GM23338 (cell line): ENCODE results near the gene CD86. TPM values are rescaled to one million over a fixed set of nuclear protein-coding genes. Genes with fewer than 3 reads are reported as not detected.

Source experiments
- ATAC-seq: fragments of 200-7000 bp; cut with Tn5 transposase; 3 replicates; pipeline ENCODE4 v1.9.1; 2020
- DNase-seq: peaks from one replicate; pipeline ENCODE4 v3.0.0-alpha.2; 2015; ENCODE audit warnings: low spot score
- H2AFZ ChIP-seq: fragments of 200-600 bp; sonication (generic); 2 replicates; pipeline ENCODE4 v1.8.0; 2016; ENCODE audit warnings: antibody characterized with exemption, mild to moderate bottlenecking, moderate library complexity
- H3F3A ChIP-seq: fragments of 200-600 bp; sonication (generic); replicated peaks from 2 replicates; pipeline ENCODE4 v1.8.0; 2017; ENCODE audit warnings: antibody characterized with exemption, mixed run types, low read depth
- H3K27ac ChIP-seq: fragments of 200-600 bp; sonication (generic); 2 replicates; pipeline ENCODE4 v1.6.1; 2016; ENCODE audit warnings: low read depth
- H3K27me3 ChIP-seq: fragments of 200-600 bp; sonication (generic); 2 replicates; pipeline ENCODE4 v1.8.0; 2016; ENCODE audit warnings: mild to moderate bottlenecking, mixed run types, moderate library complexity; ENCODE audit not compliant: insufficient read depth
- H3K36me3 ChIP-seq: fragments of 200-600 bp; sonication (generic); 2 replicates; pipeline ENCODE4 v1.8.0; 2016; ENCODE audit warnings: mild to moderate bottlenecking; ENCODE audit not compliant: insufficient read depth
- H3K4me1 ChIP-seq: fragments of 200-600 bp; sonication (generic); 2 replicates; pipeline ENCODE4 v1.8.0; 2016; ENCODE audit warnings: mild to moderate bottlenecking, moderate library complexity; ENCODE audit not compliant: insufficient read depth
- H3K4me2 ChIP-seq: fragments of 200-600 bp; sonication (generic); 2 replicates; pipeline ENCODE4 v1.7.1; 2017; ENCODE audit warnings: mixed run types
- H3K4me3 ChIP-seq: fragments of 200-600 bp; sonication (generic); 2 replicates; pipeline ENCODE4 v1.6.1; 2016; ENCODE audit warnings: mixed run types
- H3K79me2 ChIP-seq: fragments of 200-600 bp; sonication (generic); replicated peaks from 2 replicates; pipeline ENCODE4 v1.8.0; 2017; ENCODE audit warnings: mild to moderate bottlenecking; ENCODE audit not compliant: insufficient read depth
- H3K9me2 ChIP-seq: fragments of 200-600 bp; sonication (generic); 2 replicates; pipeline ENCODE4 v1.8.0; 2017; ENCODE audit not compliant: insufficient read depth
- H4K20me1 ChIP-seq: fragments of 200-600 bp; sonication (generic); replicated peaks from 2 replicates; pipeline ENCODE4 v1.8.0; 2017; ENCODE audit warnings: mild to moderate bottlenecking; ENCODE audit not compliant: insufficient read depth
- H3K27ac Mint-ChIP-seq: 2 replicates; pipeline ENCODE4 v1.8.0; 2020; ENCODE audit warnings: inconsistent platforms, mild to moderate bottlenecking, moderate library complexity, mixed read lengths
- H3K27me3 Mint-ChIP-seq: 3 replicates; pipeline ENCODE4 v1.8.0; 2022; ENCODE audit warnings: low read depth, mild to moderate bottlenecking, moderate library complexity, mixed read lengths, inconsistent platforms; ENCODE audit not compliant: insufficient read depth, poor library complexity
- H3K36me3 Mint-ChIP-seq: 3 replicates; pipeline ENCODE4 v1.8.0; 2021; ENCODE audit warnings: low read depth, mild to moderate bottlenecking, inconsistent platforms, moderate library complexity, mixed read lengths
- H3K4me1 Mint-ChIP-seq: 3 replicates; pipeline ENCODE4 v1.8.0; 2020; ENCODE audit warnings: mild to moderate bottlenecking, inconsistent platforms, mixed read lengths
- H3K4me3 Mint-ChIP-seq: 3 replicates; pipeline ENCODE4 v1.8.0; 2021; ENCODE audit warnings: moderate library complexity, mild to moderate bottlenecking, inconsistent platforms, mixed read lengths
- H3K9me3 Mint-ChIP-seq: 3 replicates; pipeline ENCODE4 v1.8.0; 2020; ENCODE audit warnings: moderate library complexity, mild to moderate bottlenecking, inconsistent platforms, mixed read lengths
- CREB1 ChIP-seq: fragments of 250-450 bp; sonication (Bioruptor Pico); IDR thresholded peaks from 2 replicates; pipeline ENCODE4 v1.5.0; 2020; ENCODE audit warnings: low read depth, mild to moderate bottlenecking, moderate library complexity
- EZH2 ChIP-seq: fragments of 200-600 bp; sonication (generic); IDR thresholded peaks from one replicate; pipeline ENCODE4 v1.8.0; 2017; ENCODE audit warnings: antibody characterized with exemption, mild to moderate bottlenecking, low read depth; ENCODE audit not compliant: unreplicated experiment
- EZH2phosphoT487 ChIP-seq: fragments of 200-600 bp; sonication (generic); IDR thresholded peaks from one replicate; pipeline ENCODE4 v1.8.1; 2018; ENCODE audit warnings: antibody characterized with exemption; ENCODE audit not compliant: unreplicated experiment
- JUNB ChIP-seq: IDR thresholded peaks from one replicate; pipeline ENCODE4 v1.6.1; 2016; ENCODE audit warnings: antibody characterized with exemption; ENCODE audit not compliant: unreplicated experiment
- NANOG ChIP-seq: IDR thresholded peaks from 2 replicates; pipeline ENCODE4 v1.6.1; 2016; ENCODE audit warnings: antibody characterized with exemption, borderline replicate concordance
- POLR2AphosphoS5 ChIP-seq: IDR thresholded peaks from 2 replicates; pipeline ENCODE4 v1.6.1; 2016; ENCODE audit warnings: antibody characterized with exemption, low read depth
- REST ChIP-seq: IDR thresholded peaks from one replicate; pipeline ENCODE4 v1.6.1; 2018; ENCODE audit warnings: antibody characterized with exemption; ENCODE audit not compliant: unreplicated experiment
- STAT1 ChIP-seq: IDR thresholded peaks from one replicate; pipeline ENCODE4 v1.6.1; 2016; ENCODE audit warnings: antibody characterized with exemption; ENCODE audit not compliant: unreplicated experiment
- ZNF114 ChIP-seq: fragments of 250-450 bp; sonication (Bioruptor Pico); IDR thresholded peaks from 2 replicates; pipeline ENCODE4 v1.5.0; 2020; ENCODE audit warnings: mild to moderate bottlenecking, moderate library complexity
- ZNF331 ChIP-seq: fragments of 250-450 bp; sonication (Bioruptor Pico); IDR thresholded peaks from 2 replicates; pipeline ENCODE4 v1.5.0; 2020; ENCODE audit warnings: low read depth, mild to moderate bottlenecking, moderate library complexity
- polyA plus RNA-seq: library from polyadenylated mRNA; unstranded; fragments of >200 nt; fragmentation: Nextera tagmentation; extraction: Ambion mirVana; gene quantifications from 2 replicates; pipeline ENCODE4 v1.2.1, GENCODE V29; 2016
- total RNA-seq: library from RNA; depleted of rRNA; stranded (reverse); fragments of >200 nt; shearing (Covaris generic); gene quantifications from 2 replicates; pipeline ENCODE4 v1.2.3, GENCODE V29; 2014
- TF ChIP-seq, protein P1 (sequence below), 2 experiments: fragments of 200-600 bp in 1 of 2; sonication (generic) in 1 of 2; conservative IDR thresholded peaks; 2 replicates each; pipeline versions ENCODE4 v1.5.1 to v1.6.1; 2016 to 2017; ENCODE audit warnings: antibody characterized with exemption in 2 of 2, low read depth in 2 of 2, mild to moderate bottlenecking in 2 of 2, moderate library complexity in 1 of 2
- TF ChIP-seq, protein P2 (sequence below): fragments of 250-450 bp; sonication (Bioruptor Pico); IDR thresholded peaks from 2 replicates; pipeline ENCODE4 v1.5.0; 2020; ENCODE audit warnings: mild to moderate bottlenecking, moderate library complexity
- TF ChIP-seq, protein P3 (sequence below): IDR thresholded peaks from 2 replicates; pipeline ENCODE4 v1.6.1; 2016; ENCODE audit warnings: antibody characterized with exemption

CD86 gene
- total and polyA plus RNA-seq, 2 experiments from 2014 or later, result 0.97 TPM; not detected in 1

- Histone ChIP-seq H3K36me3 (no peaks in the 10 kb centered on the region), H3K79me2 (no peaks in the 10 kb centered on the region), H3K9me2 (peaks cover 7% of the 10 kb centered on the region; the same call in 1 of the 2 replicates), H3K4me2 (no peak overlapping the region), H3K27ac (no peak overlapping the region), H3K4me3 (no peak overlapping the region), H2AFZ (0 out of 2 replicates have a peak overlapping the region, but pooled peaks have one; percentile 88), H3K4me1 (no peaks in the 10 kb centered on the region), H4K20me1 (no peaks in the 10 kb centered on the region), H3K27me3 (no peaks in the 10 kb centered on the region), H3F3A (no peaks in the 10 kb centered on the region)
- H3K4me1 Mint-ChIP-seq, result peaks cover 4% of the 10 kb centered on the region
- H3K4me3 Mint-ChIP-seq, result no peak overlapping the region
- ATAC-seq (no peak), DNase-seq (no peak)
- H3K27ac Mint-ChIP-seq, result no peak overlapping the region
- peaks cover 10% of the 10 kb centered on the region for H3K36me3 Mint-ChIP-seq
- peaks cover 20% of the 10 kb centered on the region for H3K9me3 Mint-ChIP-seq
- TF ChIP-seq, protein P1, sequence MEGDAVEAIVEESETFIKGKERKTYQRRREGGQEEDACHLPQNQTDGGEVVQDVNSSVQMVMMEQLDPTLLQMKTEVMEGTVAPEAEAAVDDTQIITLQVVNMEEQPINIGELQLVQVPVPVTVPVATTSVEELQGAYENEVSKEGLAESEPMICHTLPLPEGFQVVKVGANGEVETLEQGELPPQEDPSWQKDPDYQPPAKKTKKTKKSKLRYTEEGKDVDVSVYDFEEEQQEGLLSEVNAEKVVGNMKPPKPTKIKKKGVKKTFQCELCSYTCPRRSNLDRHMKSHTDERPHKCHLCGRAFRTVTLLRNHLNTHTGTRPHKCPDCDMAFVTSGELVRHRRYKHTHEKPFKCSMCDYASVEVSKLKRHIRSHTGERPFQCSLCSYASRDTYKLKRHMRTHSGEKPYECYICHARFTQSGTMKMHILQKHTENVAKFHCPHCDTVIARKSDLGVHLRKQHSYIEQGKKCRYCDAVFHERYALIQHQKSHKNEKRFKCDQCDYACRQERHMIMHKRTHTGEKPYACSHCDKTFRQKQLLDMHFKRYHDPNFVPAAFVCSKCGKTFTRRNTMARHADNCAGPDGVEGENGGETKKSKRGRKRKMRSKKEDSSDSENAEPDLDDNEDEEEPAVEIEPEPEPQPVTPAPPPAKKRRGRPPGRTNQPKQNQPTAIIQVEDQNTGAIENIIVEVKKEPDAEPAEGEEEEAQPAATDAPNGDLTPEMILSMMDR (conservative IDR thresholded peaks at IDR 0.05; ENCODE audit: low read depth in 2 of 2), result no peak
- no peak for TF ChIP-seq ZNF114
- no peak for TF ChIP-seq ZNF331 (CRISPR knock-in tag)
- no peak for TF ChIP-seq CREB1 (CRISPR knock-in tag)
- TF ChIP-seq NANOG, result no peak
- TF ChIP-seq REST, result no peak
- TF ChIP-seq STAT1, result no peak
- no peak for TF ChIP-seq EZH2phosphoT487
- no peak for TF ChIP-seq POLR2AphosphoS5
- no peak for TF ChIP-seq JUNB
- TF ChIP-seq, protein P2, sequence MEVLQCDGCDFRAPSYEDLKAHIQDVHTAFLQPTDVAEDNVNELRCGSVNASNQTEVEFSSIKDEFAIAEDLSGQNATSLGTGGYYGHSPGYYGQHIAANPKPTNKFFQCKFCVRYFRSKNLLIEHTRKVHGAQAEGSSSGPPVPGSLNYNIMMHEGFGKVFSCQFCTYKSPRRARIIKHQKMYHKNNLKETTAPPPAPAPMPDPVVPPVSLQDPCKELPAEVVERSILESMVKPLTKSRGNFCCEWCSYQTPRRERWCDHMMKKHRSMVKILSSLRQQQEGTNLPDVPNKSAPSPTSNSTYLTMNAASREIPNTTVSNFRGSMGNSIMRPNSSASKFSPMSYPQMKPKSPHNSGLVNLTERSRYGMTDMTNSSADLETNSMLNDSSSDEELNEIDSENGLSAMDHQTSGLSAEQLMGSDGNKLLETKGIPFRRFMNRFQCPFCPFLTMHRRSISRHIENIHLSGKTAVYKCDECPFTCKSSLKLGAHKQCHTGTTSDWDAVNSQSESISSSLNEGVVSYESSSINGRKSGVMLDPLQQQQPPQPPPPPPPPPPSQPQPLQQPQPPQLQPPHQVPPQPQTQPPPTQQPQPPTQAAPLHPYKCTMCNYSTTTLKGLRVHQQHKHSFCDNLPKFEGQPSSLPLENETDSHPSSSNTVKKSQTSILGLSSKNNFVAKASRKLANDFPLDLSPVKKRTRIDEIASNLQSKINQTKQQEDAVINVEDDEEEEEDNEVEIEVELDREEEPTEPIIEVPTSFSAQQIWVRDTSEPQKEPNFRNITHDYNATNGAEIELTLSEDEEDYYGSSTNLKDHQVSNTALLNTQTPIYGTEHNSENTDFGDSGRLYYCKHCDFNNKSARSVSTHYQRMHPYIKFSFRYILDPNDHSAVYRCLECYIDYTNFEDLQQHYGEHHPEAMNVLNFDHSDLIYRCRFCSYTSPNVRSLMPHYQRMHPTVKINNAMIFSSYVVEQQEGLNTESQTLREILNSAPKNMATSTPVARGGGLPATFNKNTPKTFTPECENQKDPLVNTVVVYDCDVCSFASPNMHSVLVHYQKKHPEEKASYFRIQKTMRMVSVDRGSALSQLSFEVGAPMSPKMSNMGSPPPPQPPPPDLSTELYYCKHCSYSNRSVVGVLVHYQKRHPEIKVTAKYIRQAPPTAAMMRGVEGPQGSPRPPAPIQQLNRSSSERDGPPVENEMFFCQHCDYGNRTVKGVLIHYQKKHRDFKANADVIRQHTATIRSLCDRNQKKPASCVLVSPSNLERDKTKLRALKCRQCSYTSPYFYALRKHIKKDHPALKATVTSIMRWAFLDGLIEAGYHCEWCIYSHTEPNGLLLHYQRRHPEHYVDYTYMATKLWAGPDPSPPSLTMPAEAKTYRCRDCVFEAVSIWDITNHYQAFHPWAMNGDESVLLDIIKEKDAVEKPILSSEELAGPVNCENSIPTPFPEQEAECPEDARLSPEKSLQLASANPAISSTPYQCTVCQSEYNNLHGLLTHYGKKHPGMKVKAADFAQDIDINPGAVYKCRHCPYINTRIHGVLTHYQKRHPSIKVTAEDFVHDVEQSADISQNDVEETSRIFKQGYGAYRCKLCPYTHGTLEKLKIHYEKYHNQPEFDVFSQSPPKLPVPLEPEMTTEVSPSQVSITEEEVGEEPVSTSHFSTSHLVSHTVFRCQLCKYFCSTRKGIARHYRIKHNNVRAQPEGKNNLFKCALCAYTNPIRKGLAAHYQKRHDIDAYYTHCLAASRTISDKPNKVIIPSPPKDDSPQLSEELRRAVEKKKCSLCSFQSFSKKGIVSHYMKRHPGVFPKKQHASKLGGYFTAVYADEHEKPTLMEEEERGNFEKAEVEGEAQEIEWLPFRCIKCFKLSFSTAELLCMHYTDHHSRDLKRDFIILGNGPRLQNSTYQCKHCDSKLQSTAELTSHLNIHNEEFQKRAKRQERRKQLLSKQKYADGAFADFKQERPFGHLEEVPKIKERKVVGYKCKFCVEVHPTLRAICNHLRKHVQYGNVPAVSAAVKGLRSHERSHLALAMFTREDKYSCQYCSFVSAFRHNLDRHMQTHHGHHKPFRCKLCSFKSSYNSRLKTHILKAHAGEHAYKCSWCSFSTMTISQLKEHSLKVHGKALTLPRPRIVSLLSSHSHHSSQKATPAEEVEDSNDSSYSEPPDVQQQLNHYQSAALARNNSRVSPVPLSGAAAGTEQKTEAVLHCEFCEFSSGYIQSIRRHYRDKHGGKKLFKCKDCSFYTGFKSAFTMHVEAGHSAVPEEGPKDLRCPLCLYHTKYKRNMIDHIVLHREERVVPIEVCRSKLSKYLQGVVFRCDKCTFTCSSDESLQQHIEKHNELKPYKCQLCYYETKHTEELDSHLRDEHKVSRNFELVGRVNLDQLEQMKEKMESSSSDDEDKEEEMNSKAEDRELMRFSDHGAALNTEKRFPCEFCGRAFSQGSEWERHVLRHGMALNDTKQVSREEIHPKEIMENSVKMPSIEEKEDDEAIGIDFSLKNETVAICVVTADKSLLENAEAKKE, result no peak
- TF ChIP-seq, protein P3, sequence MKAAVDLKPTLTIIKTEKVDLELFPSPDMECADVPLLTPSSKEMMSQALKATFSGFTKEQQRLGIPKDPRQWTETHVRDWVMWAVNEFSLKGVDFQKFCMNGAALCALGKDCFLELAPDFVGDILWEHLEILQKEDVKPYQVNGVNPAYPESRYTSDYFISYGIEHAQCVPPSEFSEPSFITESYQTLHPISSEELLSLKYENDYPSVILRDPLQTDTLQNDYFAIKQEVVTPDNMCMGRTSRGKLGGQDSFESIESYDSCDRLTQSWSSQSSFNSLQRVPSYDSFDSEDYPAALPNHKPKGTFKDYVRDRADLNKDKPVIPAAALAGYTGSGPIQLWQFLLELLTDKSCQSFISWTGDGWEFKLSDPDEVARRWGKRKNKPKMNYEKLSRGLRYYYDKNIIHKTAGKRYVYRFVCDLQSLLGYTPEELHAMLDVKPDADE, result no peak
- no peak for TF ChIP-seq EZH2
- H3K27me3 Mint-ChIP-seq, result peaks cover 5% of the 10 kb centered on the region
Measured at GRCh38 chr3:122031123-122031468, 24.1 kb upstream of the CD86 start.
